Stimulated activated naive CD4-positive, alpha-beta T cell (primary cell): ENCODE data around the gene IGIP.
"Not testable (repeated sequence)": the region's sequence is repeated elsewhere in the genome, so short reads cannot be mapped to it uniquely, and the experiment has no call there.

Experiments used
- DNase-seq, 6 experiments: peaks; one replicate each; lab custom pipeline; 2025; lab: John Stamatoyannopoulos, UW

Gene IGIP

GRCh38 chr5:140141241-140141640 is 15.5 kb downstream of the IGIP start:
- DNase-seq, result no peak

GRCh38 chr5:140142246-140142645 is 16.5 kb downstream of the IGIP start:
- no peak for DNase-seq

- DNase-seq, result no peak
Observed at GRCh38 chr5:140142856-140143255, 17.1 kb downstream of the IGIP start.

GRCh38 chr5:140143521-140144258 is 18.0 kb downstream of the IGIP start:
- DNase-seq, result no peak

- no peak for DNase-seq
Observed at GRCh38 chr5:140145256-140145655, 19.5 kb downstream of the IGIP start.

- peak in 5 of 6 experiments; percentile 19 to 38 (median 28) for DNase-seq
Observed at GRCh38 chr5:140145818-140146522, 20.2 kb downstream of the IGIP start.

GRCh38 chr5:140146523-140146842 is 20.7 kb downstream of the IGIP start:
- no peak for DNase-seq

- DNase-seq, result no peak
Observed at GRCh38 chr5:140147460-140147859, 21.7 kb downstream of the IGIP start.

- no peak for DNase-seq
Observed at GRCh38 chr5:140148508-140148907, 22.8 kb downstream of the IGIP start.

- no peak for DNase-seq
Observed at GRCh38 chr5:140150201-140150600, 24.5 kb downstream of the IGIP start.

- no peak for DNase-seq
Observed at GRCh38 chr5:140151144-140152021, 25.6 kb downstream of the IGIP start.

GRCh38 chr5:140152022-140152999 is 26.6 kb downstream of the IGIP start:
- DNase-seq, result no peak

- DNase-seq, result no peak
Observed at GRCh38 chr5:140153255-140153654, 27.5 kb downstream of the IGIP start.

- DNase-seq, result no peak
Observed at GRCh38 chr5:140153905-140154304, 28.2 kb downstream of the IGIP start.

- not testable (repeated sequence) for DNase-seq
Observed at GRCh38 chr5:140154710-140155381, 29.1 kb downstream of the IGIP start.

- DNase-seq, result peak; percentile 65 to 87 (median 80)
Observed at GRCh38 chr5:140157032-140157781, 31.5 kb downstream of the IGIP start.

- DNase-seq, result no peak
Observed at GRCh38 chr5:140159014-140159927, 33.5 kb downstream of the IGIP start.

- DNase-seq, result no peak
Observed at GRCh38 chr5:140162275-140162674, 36.5 kb downstream of the IGIP start.

GRCh38 chr5:140162781-140163180 is 37.0 kb downstream of the IGIP start:
- no peak for DNase-seq
